ENCODE measurements around the gene PRSS36. TPM values are rescaled to one million over a fixed set of nuclear protein-coding genes. Genes with fewer than 3 reads are reported as not detected.

The PRSS36 gene
- total RNA-seq, 4 donors from 2014 or later: 0.17 to 15.3 (median 3.7) TPM

- Histone ChIP-seq H3K4me3 (peak overlapping the region; percentile 62 to 88), H3K9me3 (no peaks in the 10 kb centered on the region), H3K36me3 (peaks cover 0 to 41% of the 10 kb centered on the region in 2 donors), H3K27me3 (no peaks in the 10 kb centered on the region), H3K4me1 (peaks cover 0 to 39% (median 11%) of the 10 kb centered on the region in 3 donors), H3K27ac (peak overlapping the region; percentile 87 to 99 (median 96))
- WGBS, 2 donors (ENCODE audit: low coverage in 1 of 2): 13 to 33% methylated on average over 2 to 6 of the region's 9 CpGs
- ATAC-seq: peak; percentile 45
- TF ChIP-seq POLR2AphosphoS5 (IDR thresholded peaks at IDR 0.05) (peak; percentile 73), POLR2A (IDR thresholded peaks at IDR 0.05) (peak in 1 of 2 donors; percentile 2), EP300 (IDR thresholded peaks at IDR 0.05) (no peak)
- TF ChIP-seq, protein P1, sequence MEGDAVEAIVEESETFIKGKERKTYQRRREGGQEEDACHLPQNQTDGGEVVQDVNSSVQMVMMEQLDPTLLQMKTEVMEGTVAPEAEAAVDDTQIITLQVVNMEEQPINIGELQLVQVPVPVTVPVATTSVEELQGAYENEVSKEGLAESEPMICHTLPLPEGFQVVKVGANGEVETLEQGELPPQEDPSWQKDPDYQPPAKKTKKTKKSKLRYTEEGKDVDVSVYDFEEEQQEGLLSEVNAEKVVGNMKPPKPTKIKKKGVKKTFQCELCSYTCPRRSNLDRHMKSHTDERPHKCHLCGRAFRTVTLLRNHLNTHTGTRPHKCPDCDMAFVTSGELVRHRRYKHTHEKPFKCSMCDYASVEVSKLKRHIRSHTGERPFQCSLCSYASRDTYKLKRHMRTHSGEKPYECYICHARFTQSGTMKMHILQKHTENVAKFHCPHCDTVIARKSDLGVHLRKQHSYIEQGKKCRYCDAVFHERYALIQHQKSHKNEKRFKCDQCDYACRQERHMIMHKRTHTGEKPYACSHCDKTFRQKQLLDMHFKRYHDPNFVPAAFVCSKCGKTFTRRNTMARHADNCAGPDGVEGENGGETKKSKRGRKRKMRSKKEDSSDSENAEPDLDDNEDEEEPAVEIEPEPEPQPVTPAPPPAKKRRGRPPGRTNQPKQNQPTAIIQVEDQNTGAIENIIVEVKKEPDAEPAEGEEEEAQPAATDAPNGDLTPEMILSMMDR (IDR thresholded peaks at IDR 0.05): no peak
These were observed 31.4 kb downstream of the PRSS36 start for GRCh38 chr16:31118223-31119155.

DNA sequence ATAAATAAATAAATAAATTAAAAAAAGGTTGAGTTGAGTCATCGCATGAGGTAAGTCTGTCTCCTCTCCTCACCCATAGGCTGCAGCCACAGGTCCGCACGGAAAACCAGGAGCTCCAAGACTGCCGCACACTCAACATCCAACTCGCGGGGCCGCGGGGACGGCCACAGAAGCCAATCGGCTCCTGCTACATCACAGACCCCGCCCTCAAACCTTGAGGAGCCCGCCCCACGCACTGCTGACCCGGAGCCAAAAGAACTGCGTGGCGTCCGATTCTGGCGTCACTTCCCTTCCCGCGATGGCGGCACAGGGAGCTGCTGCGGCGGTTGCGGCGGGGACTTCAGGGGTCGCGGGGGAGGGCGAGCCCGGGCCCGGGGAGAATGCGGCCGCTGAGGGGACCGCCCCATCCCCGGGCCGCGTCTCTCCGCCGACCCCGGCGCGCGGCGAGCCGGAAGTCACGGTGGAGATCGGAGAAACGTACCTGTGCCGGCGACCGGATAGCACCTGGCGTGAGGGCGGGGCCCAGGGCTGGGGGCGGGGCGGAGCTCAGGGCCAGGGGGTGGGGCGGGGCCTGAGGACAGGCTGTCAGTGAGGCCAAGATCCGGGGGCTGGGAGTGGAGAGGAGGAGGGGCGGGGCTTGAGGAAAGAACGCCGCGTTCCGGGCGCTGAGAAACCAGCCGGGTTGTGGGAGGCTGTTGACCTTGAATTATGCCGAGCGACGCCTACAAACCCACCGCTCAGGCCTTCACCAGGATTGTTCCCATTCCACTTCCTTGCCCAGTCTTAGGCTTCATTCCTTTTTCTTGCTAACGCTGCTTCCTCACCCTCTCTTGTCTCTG lies 32.3 kb downstream of the PRSS36 start, which contains the start of gene KAT8:
Gene KAT8, plus strand, starts transcription at position 281 of the 839 bp plus-strand sequence. Its CDS starts 18 bp downstream, at position 299.
- TF ChIP-seq POLR2A (IDR thresholded peaks at IDR 0.05) (peak; percentile 92 to 93), POLR2AphosphoS5 (IDR thresholded peaks at IDR 0.05) (peak; percentile 95), EP300 (IDR thresholded peaks at IDR 0.05) (no peak)
- TF ChIP-seq, protein P1 (IDR thresholded peaks at IDR 0.05): peak in 1 of 4 experiments; percentile 7
- 0% methylated on average over 6 to 16 of the region's 68 CpGs for WGBS, 2 donors (ENCODE audit: low coverage in 1 of 2)
- ATAC-seq: peak; percentile 95

DNA sequence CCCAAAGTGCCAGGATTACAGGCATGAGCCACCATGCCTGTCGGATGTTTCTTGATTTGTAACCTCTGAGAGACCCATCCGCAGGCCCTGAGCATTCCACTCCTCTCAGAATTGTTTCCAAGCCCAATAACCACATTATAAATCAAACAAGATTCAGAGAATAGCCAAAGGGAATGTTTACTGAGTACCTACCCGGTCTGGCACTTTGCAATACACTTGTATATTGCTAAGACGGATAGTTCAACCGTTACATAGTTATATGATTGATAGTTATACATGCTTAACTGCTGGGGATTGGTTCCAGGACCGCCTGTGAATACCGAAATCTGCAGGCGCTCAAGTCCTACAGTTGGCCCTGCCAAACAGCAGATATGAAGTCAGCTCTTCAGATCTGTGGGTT lies 35.4 kb downstream of the PRSS36 start:
- H3K36me3 ChIP-seq: peaks cover 0 to 40% of the 10 kb centered on the region in 2 donors
- no peak for ATAC-seq
- TF ChIP-seq, protein P1 (IDR thresholded peaks at IDR 0.05): no peak
- no peak for TF ChIP-seq EP300 (IDR thresholded peaks at IDR 0.05)
- no peak for TF ChIP-seq POLR2AphosphoS5 (IDR thresholded peaks at IDR 0.05)
- no peak for TF ChIP-seq POLR2A (IDR thresholded peaks at IDR 0.05)

More for the DNA sequence above, 32.3 kb downstream of the PRSS36 start, which contains the start of gene KAT8:
- H3K27me3 ChIP-seq: no peaks in the 10 kb centered on the region
- peak within 1 kb of the TSS; percentile 62 to 88 for H3K4me3 ChIP-seq
- H3K36me3 ChIP-seq: peaks cover 0 to 40% of the 10 kb centered on the region in 2 donors
- H3K27ac ChIP-seq: peak within 1 kb of the TSS; percentile 87 to 99 (median 96)
- H3K9me3 ChIP-seq: no peaks in the 10 kb centered on the region
- peaks cover 0 to 47% (median 11%) of the 10 kb centered on the region in 3 donors for H3K4me1 ChIP-seq

DNA sequence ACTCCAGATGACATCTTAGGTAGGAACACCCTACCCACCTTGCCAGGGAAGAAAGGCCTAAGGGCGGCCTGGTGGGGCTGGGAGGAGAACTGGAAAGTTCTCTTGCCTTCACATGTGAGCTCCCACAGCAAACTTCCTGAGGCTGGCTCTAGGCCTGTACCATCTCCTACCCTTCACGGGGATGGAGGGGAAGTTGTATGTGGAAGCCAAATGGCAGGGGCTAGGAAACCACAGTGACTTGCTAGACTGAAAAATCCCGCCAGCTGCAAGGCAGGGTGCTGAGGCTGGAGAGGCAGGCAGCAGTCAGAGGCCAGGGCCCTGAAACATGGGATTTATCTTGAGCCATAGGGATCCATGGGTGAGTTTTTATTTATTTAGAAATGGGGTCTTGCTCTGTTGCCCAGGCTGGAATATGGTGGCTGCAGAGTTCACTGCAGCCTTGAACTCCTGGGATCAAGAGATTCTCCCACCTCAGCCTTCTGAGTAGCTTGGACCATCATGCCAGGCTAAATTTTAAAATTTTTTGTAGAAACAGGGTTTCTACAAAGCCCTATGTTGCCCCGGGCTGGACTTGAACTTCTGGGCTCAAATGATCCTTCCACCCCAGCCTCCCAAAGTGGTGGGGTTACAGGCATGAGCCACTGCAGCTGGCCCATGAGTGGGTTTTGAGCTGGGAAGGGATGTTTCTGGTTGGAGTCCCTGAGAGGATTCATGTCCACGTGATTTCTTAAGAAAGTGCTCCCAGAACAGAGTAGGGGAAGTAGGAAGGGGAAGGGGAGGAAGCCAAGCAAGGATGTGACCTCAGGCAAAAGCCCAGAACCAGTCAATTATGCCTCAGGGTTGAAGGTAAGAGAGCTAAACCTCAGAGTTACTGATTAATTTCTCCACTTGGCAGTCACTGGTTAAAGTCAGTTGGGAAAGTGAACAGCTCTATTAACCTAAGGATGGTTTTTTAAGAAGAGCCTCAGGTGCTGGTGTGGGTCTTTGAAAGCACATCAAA lies 36.4 kb downstream of the PRSS36 start:
- peaks cover 0 to 57% (median 10%) of the 10 kb centered on the region in 3 donors for H3K4me1 ChIP-seq
- no peaks in the 10 kb centered on the region for H3K9me3 ChIP-seq
- H3K27me3 ChIP-seq: no peaks in the 10 kb centered on the region
- WGBS, 2 donors (ENCODE audit: low coverage in 1 of 2): 59 to 70% methylated on average over 2 to 5 of the region's 5 CpGs
- TF ChIP-seq EP300 (IDR thresholded peaks at IDR 0.05) (no peak), POLR2AphosphoS5 (IDR thresholded peaks at IDR 0.05) (no peak), POLR2A (IDR thresholded peaks at IDR 0.05) (no peak)
- TF ChIP-seq, protein P1 (IDR thresholded peaks at IDR 0.05): no peak
- H3K4me3 ChIP-seq: no peak overlapping the region
- H3K36me3 ChIP-seq: peaks cover 0 to 43% of the 10 kb centered on the region in 2 donors
- ATAC-seq: no peak
- peak overlapping the region in 3 of 4 donors; percentile 44 to 62 (median 62) for H3K27ac ChIP-seq

More for the DNA sequence above, 35.4 kb downstream of the PRSS36 start:
- no peak overlapping the region for H3K4me3 ChIP-seq
- 48 to 58% methylated on average over 3 to 8 of the region's 8 CpGs for WGBS, 2 donors (ENCODE audit: low coverage in 1 of 2)
- no peaks in the 10 kb centered on the region for H3K9me3 ChIP-seq
- no peaks in the 10 kb centered on the region for H3K27me3 ChIP-seq
- peak overlapping the region in 3 of 4 donors; percentile 44 to 62 (median 62) for H3K27ac ChIP-seq
- H3K4me1 ChIP-seq: peaks cover 0 to 57% (median 11%) of the 10 kb centered on the region in 3 donors
